HepG2 (cell line): Measurements from ENCODE around the gene SLC8A2. TPM values are rescaled to one million over a fixed set of nuclear protein-coding genes. Genes with fewer than 3 reads are reported as not detected.

ENCODE experiments used
- DMAP1 ChIP-seq: IDR thresholded peaks from 2 replicates; pipeline ENCODE4 v1.6.1; 2016
- HMGXB3 ChIP-seq: sonication (generic); formaldehyde crosslinking; IDR thresholded peaks from 2 replicates; pipeline ENCODE4 v1.4.0; 2020; ENCODE audit warnings: missing genetic modification reagents, borderline replicate concordance
- IRF9 ChIP-seq: sonication (generic); formaldehyde crosslinking; IDR thresholded peaks from 2 replicates; pipeline ENCODE4 v1.8.0; 2022; ENCODE audit warnings: missing genetic modification reagents, mild to moderate bottlenecking, borderline replicate concordance
- MEF2D ChIP-seq: sonication (generic); formaldehyde crosslinking; IDR thresholded peaks from 2 replicates; pipeline ENCODE4 v1.5.1; 2020; ENCODE audit warnings: mild to moderate bottlenecking, missing genetic modification reagents
- RFX1 ChIP-seq: fragments of 450-650 bp; IDR thresholded peaks from 2 replicates; pipeline ENCODE4 v1.6.1; 2017
- SOX5 ChIP-seq: IDR thresholded peaks from 2 replicates; pipeline ENCODE4 v1.6.1; 2016; ENCODE audit warnings: borderline replicate concordance
- SRSF1 ChIP-seq: fragments of 200-400 bp; formaldehyde crosslinking; optimal IDR thresholded peaks from 2 replicates; pipeline ENCODE3; 2017; ENCODE audit warnings: mild to moderate bottlenecking, low read depth, low read length, moderate library complexity
- TMF1 ChIP-seq: sonication (generic); formaldehyde crosslinking; IDR thresholded peaks from 2 replicates; pipeline ENCODE4 v1.8.1; 2022; ENCODE audit warnings: low read depth, missing genetic modification reagents
- WIZ ChIP-seq: sonication (generic); formaldehyde crosslinking; IDR thresholded peaks from 2 replicates; pipeline ENCODE4 v1.5.1; 2020; ENCODE audit warnings: mild to moderate bottlenecking, missing genetic modification reagents
- XBP1 ChIP-seq: sonication (generic); formaldehyde crosslinking; IDR thresholded peaks from 2 replicates; pipeline ENCODE4 v1.5.0; 2020; ENCODE audit warnings: missing genetic modification reagents
- ZBTB43 ChIP-seq: sonication (generic); formaldehyde crosslinking; conservative IDR thresholded peaks from 2 replicates; pipeline ENCODE4 v1.4.0; 2020; ENCODE audit warnings: missing genetic modification reagents
- ZNF274 ChIP-seq: sonication (generic); formaldehyde crosslinking; IDR thresholded peaks from 2 replicates; pipeline ENCODE4 v1.5.1; 2020; ENCODE audit warnings: mild to moderate bottlenecking, missing genetic modification reagents
- ZNF281 ChIP-seq: sonication (generic); formaldehyde crosslinking; IDR thresholded peaks from 2 replicates; pipeline ENCODE4 v1.4.0; 2020; ENCODE audit warnings: missing genetic modification reagents, borderline replicate concordance
- ZNF317 ChIP-seq: sonication (generic); formaldehyde crosslinking; IDR thresholded peaks from 2 replicates; pipeline ENCODE4 v1.5.0; 2020; ENCODE audit warnings: mild to moderate bottlenecking, missing genetic modification reagents
- ZNF543 ChIP-seq: sonication (generic); formaldehyde crosslinking; IDR thresholded peaks from 2 replicates; pipeline ENCODE4 v1.4.0; 2020; ENCODE audit warnings: mild to moderate bottlenecking, missing genetic modification reagents
- ZNF547 ChIP-seq: sonication (generic); formaldehyde crosslinking; IDR thresholded peaks from 2 replicates; pipeline ENCODE4 v1.5.1; 2020; ENCODE audit warnings: mild to moderate bottlenecking, missing genetic modification reagents
- ZNF678 ChIP-seq: sonication (generic); formaldehyde crosslinking; IDR thresholded peaks from 2 replicates; pipeline ENCODE4 v1.4.0; 2020; ENCODE audit warnings: mild to moderate bottlenecking, missing genetic modification reagents
- ZNF775 ChIP-seq: sonication (generic); formaldehyde crosslinking; IDR thresholded peaks from 2 replicates; pipeline ENCODE4 v1.4.0; 2020; ENCODE audit warnings: missing genetic modification reagents, mild to moderate bottlenecking, moderate library complexity, borderline replicate concordance
- ZNF780A ChIP-seq: sonication (generic); formaldehyde crosslinking; IDR thresholded peaks from 2 replicates; pipeline ENCODE4 v1.8.0; 2022; ENCODE audit warnings: mild to moderate bottlenecking, missing genetic modification reagents, moderate library complexity
- ZNF879 ChIP-seq: sonication (generic); formaldehyde crosslinking; IDR thresholded peaks from 2 replicates; pipeline ENCODE4 v1.8.1; 2023; ENCODE audit warnings: missing genetic modification reagents
- ZSCAN25 ChIP-seq: sonication (generic); formaldehyde crosslinking; IDR thresholded peaks from 2 replicates; pipeline ENCODE4 v1.8.0; 2022; ENCODE audit warnings: mild to moderate bottlenecking, missing genetic modification reagents
- polyA plus RNA-seq, 8 experiments: library from polyadenylated mRNA; depleted of rRNA in 3 of 8; stranded (reverse) in 7 of 8; unstranded in 1 of 8; fragments of >200 nt; fragmentation: Illumina TruSeq in 4 of 8; extraction: Trizol in 4 of 8; gene quantifications; 2 replicates each; pipeline versions ENCODE4 v1.2.1 to v1.2.3, GENCODE V29; 2011 to 2016; ENCODE audit warnings: low read depth in 4 of 8, missing spikeins in 1 of 8, mixed read lengths in 1 of 8; ENCODE audit not compliant: insufficient read depth in 1 of 8
- total RNA-seq, 5 experiments: library from RNA; depleted of rRNA; stranded (reverse); fragments of >200 nt; fragmentation: Illumina TruSeq; extraction: Trizol; gene quantifications; 2 replicates each; pipeline ENCODE4 v1.2.3, GENCODE V29; 2016; ENCODE audit warnings: low read depth in 1 of 5

The SLC8A2 gene
- total and polyA plus RNA-seq, 2 of the 13 experiments (the other 11 are each of a cell fraction or from before 2014, with no cell fraction given): 0.02 TPM; not detected in 1

GRCh38 chr19:47471733-47472457 lies at the start of gene SLC8A2 (continued):
- TF ChIP-seq DMAP1 (CRISPR knock-in tag) (no peak), ZNF543 (CRISPR knock-in tag) (no peak), ZNF317 (CRISPR knock-in tag) (0 out of 2 replicates have a peak, but pooled peaks have one; percentile 35), ZBTB43 (no peak), SRSF1 (no peak), TMF1 (CRISPR knock-in tag) (no peak), HMGXB3 (CRISPR knock-in tag) (no peak), SOX5 (CRISPR knock-in tag) (no peak), ZSCAN25 (CRISPR knock-in tag) (peak; percentile 80), XBP1 (no peak), ZNF274 (CRISPR knock-in tag) (no peak), WIZ (CRISPR knock-in tag) (peak; percentile 74; the same call in 1 of the 2 replicates), RFX1 (no peak), ZNF775 (CRISPR knock-in tag) (no peak), ZNF780A (CRISPR knock-in tag) (no peak), MEF2D (peak; percentile 66; the same call in 1 of the 2 replicates), ZNF547 (CRISPR knock-in tag) (0 out of 2 replicates have a peak, but pooled peaks have one; percentile 55), ZNF879 (CRISPR knock-in tag) (no peak), IRF9 (0 out of 2 replicates have a peak, but pooled peaks have one; percentile 42), ZNF678 (CRISPR knock-in tag) (no peak), ZNF281 (CRISPR knock-in tag) (peak; percentile 37; the same call in 1 of the 2 replicates)
